Measurements from ENCODE around the gene HAUS7. TPM values are rescaled to one million over a fixed set of nuclear protein-coding genes. Genes with fewer than 3 reads are reported as not detected.

The HAUS7 gene
- total RNA-seq, 1 experiment from 2014 or later = 21.3 TPM

- no peak for DNase-seq (ENCODE audit: low read depth)
Measured at GRCh38 chrX:153499341-153499740, 29.0 kb upstream of the HAUS7 start.

- no peak for DNase-seq (ENCODE audit: low read depth)
Measured at GRCh38 chrX:153498453-153498852, 28.1 kb upstream of the HAUS7 start.

GRCh38 chrX:153496590-153496959 is 26.2 kb upstream of the HAUS7 start:
- DNase-seq (ENCODE audit: low read depth) = no peak

- no peak for DNase-seq (ENCODE audit: low read depth)
Measured at GRCh38 chrX:153495903-153496589, 25.7 kb upstream of the HAUS7 start.

- peak; percentile 42 for DNase-seq (ENCODE audit: low read depth)
Measured at GRCh38 chrX:153495362-153495751, 25.0 kb upstream of the HAUS7 start.

- peak; percentile 41 for DNase-seq (ENCODE audit: low read depth)
Measured at GRCh38 chrX:153494541-153495361, 24.4 kb upstream of the HAUS7 start, which contains the start of gene BGN. TSS of gene BGN (plus strand) at chrX:153494980. CDS start at chrX:153504632, 9,652 bp downstream.

GRCh38 chrX:153494061-153494460 is 23.7 kb upstream of the HAUS7 start:
- DNase-seq (ENCODE audit: low read depth) = no peak

GRCh38 chrX:153493085-153493484 is 22.7 kb upstream of the HAUS7 start:
- no peak for DNase-seq (ENCODE audit: low read depth)

GRCh38 chrX:153492543-153492942 is 22.2 kb upstream of the HAUS7 start:
- no peak for DNase-seq (ENCODE audit: low read depth)

GRCh38 chrX:153491918-153492317 is 21.5 kb upstream of the HAUS7 start:
- peak; percentile 13 for DNase-seq (ENCODE audit: low read depth)

- DNase-seq (ENCODE audit: low read depth) = peak; percentile 44
Measured at GRCh38 chrX:153491351-153491914, 21.1 kb upstream of the HAUS7 start.

- DNase-seq (ENCODE audit: low read depth) = no peak
Measured at GRCh38 chrX:153490217-153490930, 20.0 kb upstream of the HAUS7 start.

GRCh38 chrX:153488231-153488914 is 18.0 kb upstream of the HAUS7 start:
- DNase-seq (ENCODE audit: low read depth) = no peak

- DNase-seq (ENCODE audit: low read depth) = no peak
Measured at GRCh38 chrX:153487590-153488071, 17.3 kb upstream of the HAUS7 start.

GRCh38 chrX:153486171-153486570 is 15.8 kb upstream of the HAUS7 start:
- no peak for DNase-seq (ENCODE audit: low read depth)

GRCh38 chrX:153485396-153486080 is 15.2 kb upstream of the HAUS7 start:
- DNase-seq (ENCODE audit: low read depth) = no peak

- DNase-seq (ENCODE audit: low read depth) = no peak
Measured at GRCh38 chrX:153482376-153483015, 12.1 kb upstream of the HAUS7 start.

GRCh38 chrX:153481043-153481442 is 10.7 kb upstream of the HAUS7 start:
- no peak for DNase-seq (ENCODE audit: low read depth)

- DNase-seq (ENCODE audit: low read depth) = no peak
Measured at GRCh38 chrX:153478746-153479145, 8.4 kb upstream of the HAUS7 start.

- no peak for DNase-seq (ENCODE audit: low read depth)
Measured at GRCh38 chrX:153477901-153478300, 7.5 kb upstream of the HAUS7 start.

Measured in RPMI7951 (cell line).